Prostate gland (tissue), 2 donors: ENCODE measurements around the gene MTCH1.

Source experiments
- CTCF ChIP-seq, 4 experiments: fragments of 200-600 bp in 2 of 4; fragments of 450-650 bp in 2 of 4; sonication (generic) in 2 of 4; IDR thresholded peaks; 1 replicate in 3 of 4; 2 replicates in 1 of 4; pipeline ENCODE4 v1.5.1; 2016 to 2019; ENCODE audit warnings: antibody characterized with exemption in 4 of 4, mild to moderate bottlenecking in 2 of 4, moderate library complexity in 2 of 4
- POLR2AphosphoS5 ChIP-seq: sonication (generic); formaldehyde crosslinking; IDR thresholded peaks from one replicate; pipeline ENCODE4 v1.6.1; 2017; ENCODE audit warnings: antibody characterized with exemption

GRCh38 chr6:36999751-37000125 lies 13.7 kb upstream of the MTCH1 start:
- TF ChIP-seq CTCF (IDR thresholded peaks at IDR 0.05) (no peak), POLR2AphosphoS5 (no peak)
